Measurements from ENCODE around the gene RACGAP1.

Gene RACGAP1

DNA sequence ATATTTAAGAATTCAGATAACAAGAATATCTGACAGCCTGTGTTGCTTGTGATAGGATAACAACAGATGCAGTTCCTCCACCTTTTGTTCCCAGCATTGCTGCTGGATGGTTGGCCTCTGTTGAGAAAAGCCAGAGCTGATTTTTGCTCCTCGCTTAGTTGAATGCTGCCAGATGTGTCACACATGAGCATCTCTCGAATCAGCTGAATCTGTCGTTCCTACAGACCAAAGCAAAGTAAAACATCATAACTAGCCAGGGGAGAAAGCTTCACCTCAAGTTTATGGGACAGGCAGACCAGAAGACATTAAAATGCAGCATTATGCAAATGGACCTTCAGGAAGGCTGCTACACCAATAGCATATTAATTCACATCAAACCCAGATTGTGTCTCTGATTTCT lies 20.1 kb downstream of the RACGAP1 start:
- Histone ChIP-seq H3K18ac (ENCODE audit: low read length) (no peak overlapping the region), H3K36me3 (ENCODE audit: control insufficient read depth in 1 of 2, insufficient read depth in 2 of 2, low read length in 2 of 2) (peaks cover 9 to 21% of the 10 kb centered on the region in 2 experiments), H3K79me2 (ENCODE audit: control insufficient read depth, insufficient read depth, low read length, poor library complexity) (no peaks in the 10 kb centered on the region), H3K23ac (ENCODE audit: low read length) (no peak overlapping the region), H4K8ac (ENCODE audit: low read depth, low read length) (no peak overlapping the region), H4K12ac (ENCODE audit: low read depth, low read length) (no peak overlapping the region), H3K9me3 (ENCODE audit: insufficient read depth, low read depth, low read length) (no peaks in the 10 kb centered on the region), H3K4ac (ENCODE audit: low read depth, low read length) (no peak overlapping the region), H3K27ac (ENCODE audit: low read depth, low read length) (no peak overlapping the region), H3K79me1 (ENCODE audit: low read length) (no peaks in the 10 kb centered on the region), H2BK5ac (ENCODE audit: low read depth, low read length, poor library complexity) (no peak overlapping the region), H2BK12ac (ENCODE audit: low read length) (no peak overlapping the region), H3K4me2 (ENCODE audit: low read length) (no peak overlapping the region), H2AFZ (ENCODE audit: insufficient read depth, low read length, poor library complexity) (no peak overlapping the region), H4K91ac (ENCODE audit: low read depth, low read length) (no peak overlapping the region), H3K14ac (ENCODE audit: low read length) (no peak overlapping the region), H3K9ac (ENCODE audit: low read length) (no peak overlapping the region), H3K27me3 (ENCODE audit: insufficient read depth, low read length) (no peaks in the 10 kb centered on the region), H3K4me3 (ENCODE audit: low read depth, low read length) (no peak overlapping the region), H3K4me1 (ENCODE audit: control insufficient read depth in 1 of 2, insufficient read depth in 2 of 2, low read length in 2 of 2) (no peaks in the 10 kb centered on the region), H2BK120ac (ENCODE audit: insufficient read depth, low read length, poor library complexity) (no peak overlapping the region), H2AK5ac (ENCODE audit: low read length) (no peak overlapping the region)
- WGBS (ENCODE audit: extremely low coverage, insufficient coverage, insufficient read length): no CpG with 5 or more reads among the region's 3 CpGs
- no peak for DNase-seq

DNA sequence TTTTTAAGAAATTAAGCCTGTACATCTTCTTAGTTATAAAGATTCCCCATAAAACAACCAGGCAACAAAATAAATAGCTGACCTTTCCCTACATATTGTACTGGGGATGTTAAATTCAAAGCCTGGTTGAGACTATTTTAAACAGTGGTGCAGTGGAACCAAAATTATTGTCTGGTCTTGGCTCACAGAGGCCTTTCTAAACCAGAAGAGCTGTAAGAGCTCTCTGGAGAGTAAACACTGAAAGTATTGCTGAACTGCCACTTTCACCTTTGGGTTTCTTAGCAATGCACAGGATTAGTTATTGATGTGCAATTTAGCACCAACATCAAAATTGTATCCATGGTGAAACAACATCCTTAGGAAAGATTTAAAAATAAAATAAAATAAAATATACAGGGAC lies 20.6 kb downstream of the RACGAP1 start:
- Histone ChIP-seq H4K12ac (ENCODE audit: low read depth, low read length) (no peak overlapping the region), H3K14ac (ENCODE audit: low read length) (no peak overlapping the region), H3K4me1 (ENCODE audit: control insufficient read depth in 1 of 2, insufficient read depth in 2 of 2, low read length in 2 of 2) (no peaks in the 10 kb centered on the region), H3K27me3 (ENCODE audit: insufficient read depth, low read length) (no peaks in the 10 kb centered on the region), H2BK120ac (ENCODE audit: insufficient read depth, low read length, poor library complexity) (no peak overlapping the region), H3K79me1 (ENCODE audit: low read length) (no peaks in the 10 kb centered on the region), H2BK5ac (ENCODE audit: low read depth, low read length, poor library complexity) (no peak overlapping the region), H3K36me3 (ENCODE audit: control insufficient read depth in 1 of 2, insufficient read depth in 2 of 2, low read length in 2 of 2) (peaks cover 10 to 21% of the 10 kb centered on the region in 2 experiments), H3K23ac (ENCODE audit: low read length) (no peak overlapping the region), H3K18ac (ENCODE audit: low read length) (no peak overlapping the region), H3K4me2 (ENCODE audit: low read length) (no peak overlapping the region), H2BK12ac (ENCODE audit: low read length) (no peak overlapping the region), H3K79me2 (ENCODE audit: control insufficient read depth, insufficient read depth, low read length, poor library complexity) (no peaks in the 10 kb centered on the region), H3K27ac (ENCODE audit: low read depth, low read length) (no peak overlapping the region), H3K4ac (ENCODE audit: low read depth, low read length) (no peak overlapping the region), H3K9ac (ENCODE audit: low read length) (no peak overlapping the region), H2AFZ (ENCODE audit: insufficient read depth, low read length, poor library complexity) (no peak overlapping the region), H4K8ac (ENCODE audit: low read depth, low read length) (no peak overlapping the region), H3K9me3 (ENCODE audit: insufficient read depth, low read depth, low read length) (no peaks in the 10 kb centered on the region), H3K4me3 (ENCODE audit: low read depth, low read length) (no peak overlapping the region), H4K91ac (ENCODE audit: low read depth, low read length) (no peak overlapping the region), H2AK5ac (ENCODE audit: low read length) (no peak overlapping the region)
- no peak for DNase-seq

DNA sequence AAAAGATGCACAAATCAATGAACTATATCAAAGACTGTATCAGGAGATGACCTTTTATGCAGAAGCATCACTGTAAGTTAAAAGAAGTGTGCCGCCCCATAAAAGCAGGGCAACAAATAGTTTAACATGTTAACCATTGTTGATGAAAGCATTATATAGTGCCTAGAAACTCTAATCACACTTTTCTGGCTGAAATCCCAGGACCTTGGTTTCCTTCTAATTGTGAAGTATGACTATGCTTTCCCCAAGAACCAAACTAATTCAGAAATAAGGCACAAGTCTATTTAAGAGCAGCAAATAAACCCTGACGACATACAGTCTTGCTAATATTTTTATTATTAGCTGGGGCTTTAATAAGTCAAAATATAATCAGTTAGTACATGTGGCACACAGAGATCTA lies 21.7 kb downstream of the RACGAP1 start:
- Histone ChIP-seq H3K27ac (ENCODE audit: low read depth, low read length) (no peak overlapping the region), H4K91ac (ENCODE audit: low read depth, low read length) (no peak overlapping the region), H2AK5ac (ENCODE audit: low read length) (no peak overlapping the region), H3K4me3 (ENCODE audit: low read depth, low read length) (no peak overlapping the region), H3K4me1 (ENCODE audit: control insufficient read depth in 1 of 2, insufficient read depth in 2 of 2, low read length in 2 of 2) (no peaks in the 10 kb centered on the region), H2BK5ac (ENCODE audit: low read depth, low read length, poor library complexity) (no peak overlapping the region), H3K9me3 (ENCODE audit: insufficient read depth, low read depth, low read length) (no peaks in the 10 kb centered on the region), H2AFZ (ENCODE audit: insufficient read depth, low read length, poor library complexity) (no peak overlapping the region), H3K23ac (ENCODE audit: low read length) (no peak overlapping the region), H3K4me2 (ENCODE audit: low read length) (no peak overlapping the region), H3K27me3 (ENCODE audit: insufficient read depth, low read length) (no peaks in the 10 kb centered on the region), H3K14ac (ENCODE audit: low read length) (no peak overlapping the region), H2BK120ac (ENCODE audit: insufficient read depth, low read length, poor library complexity) (no peak overlapping the region), H3K9ac (ENCODE audit: low read length) (no peak overlapping the region), H3K79me1 (ENCODE audit: low read length) (no peaks in the 10 kb centered on the region), H3K18ac (ENCODE audit: low read length) (no peak overlapping the region), H2BK12ac (ENCODE audit: low read length) (no peak overlapping the region), H4K8ac (ENCODE audit: low read depth, low read length) (no peak overlapping the region), H3K79me2 (ENCODE audit: control insufficient read depth, insufficient read depth, low read length, poor library complexity) (no peaks in the 10 kb centered on the region), H3K4ac (ENCODE audit: low read depth, low read length) (no peak overlapping the region), H4K12ac (ENCODE audit: low read depth, low read length) (no peak overlapping the region), H3K36me3 (ENCODE audit: control insufficient read depth in 1 of 2, insufficient read depth in 2 of 2, low read length in 2 of 2) (peaks cover 13 to 28% of the 10 kb centered on the region in 2 experiments)
- DNase-seq: no peak
- no CpG with 5 or more reads among the region's 2 CpGs for WGBS (ENCODE audit: extremely low coverage, insufficient coverage, insufficient read length)

DNA sequence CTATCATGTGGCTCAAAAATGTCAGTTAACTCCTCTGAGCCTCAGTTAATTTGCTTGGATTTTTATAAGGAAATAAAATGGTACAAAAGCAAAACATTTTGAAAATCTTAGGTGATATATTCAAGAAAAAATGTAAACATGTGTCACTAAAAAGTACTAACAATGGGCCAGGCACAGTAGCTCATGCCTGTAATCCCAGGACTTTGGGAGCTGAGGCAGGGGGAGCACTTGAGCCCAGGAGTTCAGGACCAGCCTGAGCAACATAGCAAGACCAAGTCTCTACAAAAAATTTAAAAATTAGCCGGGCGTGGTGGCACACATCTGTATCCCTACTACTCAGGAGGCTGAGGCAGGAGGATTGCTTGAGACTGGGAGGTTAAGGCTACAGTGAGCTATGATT lies 26.8 kb downstream of the RACGAP1 start:
- H3K23ac ChIP-seq (ENCODE audit: low read length): no peak overlapping the region

More for the DNA sequence above, 26.8 kb downstream of the RACGAP1 start:
- peaks cover 36 to 44% of the 10 kb centered on the region in 2 experiments for H3K36me3 ChIP-seq (ENCODE audit: control insufficient read depth in 1 of 2, insufficient read depth in 2 of 2, low read length in 2 of 2)
- no peak overlapping the region for H2BK120ac ChIP-seq (ENCODE audit: insufficient read depth, low read length, poor library complexity)
- no CpG with 5 or more reads among the region's 2 CpGs for WGBS (ENCODE audit: extremely low coverage, insufficient coverage, insufficient read length)
- no peak overlapping the region for H2BK12ac ChIP-seq (ENCODE audit: low read length)
- H3K4me1 ChIP-seq (ENCODE audit: control insufficient read depth in 1 of 2, insufficient read depth in 2 of 2, low read length in 2 of 2): no peaks in the 10 kb centered on the region
- no peak overlapping the region for H3K4me3 ChIP-seq (ENCODE audit: low read depth, low read length)
- no peak overlapping the region for H2AK5ac ChIP-seq (ENCODE audit: low read length)
- no peak overlapping the region for H4K8ac ChIP-seq (ENCODE audit: low read depth, low read length)
- no peak overlapping the region for H2AFZ ChIP-seq (ENCODE audit: insufficient read depth, low read length, poor library complexity)
- no peak overlapping the region for H3K27ac ChIP-seq (ENCODE audit: low read depth, low read length)
- H3K79me2 ChIP-seq (ENCODE audit: control insufficient read depth, insufficient read depth, low read length, poor library complexity): no peaks in the 10 kb centered on the region
- no peak overlapping the region for H2BK5ac ChIP-seq (ENCODE audit: low read depth, low read length, poor library complexity)
- no peak overlapping the region for H3K4me2 ChIP-seq (ENCODE audit: low read length)
- H3K9ac ChIP-seq (ENCODE audit: low read length): no peak overlapping the region
- H4K91ac ChIP-seq (ENCODE audit: low read depth, low read length): no peak overlapping the region
- no peaks in the 10 kb centered on the region for H3K9me3 ChIP-seq (ENCODE audit: insufficient read depth, low read depth, low read length)
- no peaks in the 10 kb centered on the region for H3K27me3 ChIP-seq (ENCODE audit: insufficient read depth, low read length)
- H3K79me1 ChIP-seq (ENCODE audit: low read length): no peaks in the 10 kb centered on the region
- H3K14ac ChIP-seq (ENCODE audit: low read length): no peak overlapping the region
- no peak overlapping the region for H3K4ac ChIP-seq (ENCODE audit: low read depth, low read length)
- H3K18ac ChIP-seq (ENCODE audit: low read length): no peak overlapping the region
- no peak for DNase-seq
- no peak overlapping the region for H4K12ac ChIP-seq (ENCODE audit: low read depth, low read length)

All from trophoblast cell (in vitro differentiated cells and primary cell).